Choroid plexus epithelial cell (primary cell): ENCODE data around the gene HELZ.
"Not testable (repeated sequence)": the region's sequence is repeated elsewhere in the genome, so short reads cannot be mapped to it uniquely, and the experiment has no call there.

Source experiments
- DNase-seq: peaks from one replicate; pipeline ENCODE4 v3.0.0-alpha.2; 2010; ENCODE audit warnings: low read depth
- H3K4me3 ChIP-seq: 2 replicates; pipeline ENCODE4 v1.5.1; 2011; ENCODE audit warnings: low read depth, mild to moderate bottlenecking, control low read depth, low read length, moderate library complexity
- TF ChIP-seq, protein P1 (sequence below): conservative IDR thresholded peaks from 2 replicates; pipeline ENCODE4 v1.5.1; 2011; ENCODE audit warnings: low read depth, mild to moderate bottlenecking, control low read depth, inconsistent platforms, low read length, moderate library complexity

Gene HELZ

DNA sequence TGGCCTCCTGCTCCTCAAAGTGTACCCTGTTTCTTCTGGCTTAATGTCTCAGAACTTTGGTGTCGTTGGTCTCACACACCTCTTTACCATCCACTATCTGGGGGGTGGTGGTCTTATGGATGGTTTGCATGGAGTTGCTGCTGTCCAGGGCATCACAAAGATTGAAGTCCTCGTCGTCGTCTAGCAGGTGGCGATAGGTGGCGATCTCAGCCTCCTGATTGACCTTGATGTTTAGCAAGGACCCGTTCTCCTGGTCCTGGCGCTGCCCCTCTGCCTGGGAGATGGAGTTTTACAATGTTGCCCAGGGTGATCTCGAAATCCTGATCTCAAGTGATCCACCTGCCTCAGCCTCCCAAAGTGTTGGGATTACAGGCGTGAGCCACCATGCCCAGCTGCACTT, 31.1 kb upstream of the HELZ start:
- H3K4me3 ChIP-seq: no peak overlapping the region
- DNase-seq: no peak
- TF ChIP-seq, protein P1, sequence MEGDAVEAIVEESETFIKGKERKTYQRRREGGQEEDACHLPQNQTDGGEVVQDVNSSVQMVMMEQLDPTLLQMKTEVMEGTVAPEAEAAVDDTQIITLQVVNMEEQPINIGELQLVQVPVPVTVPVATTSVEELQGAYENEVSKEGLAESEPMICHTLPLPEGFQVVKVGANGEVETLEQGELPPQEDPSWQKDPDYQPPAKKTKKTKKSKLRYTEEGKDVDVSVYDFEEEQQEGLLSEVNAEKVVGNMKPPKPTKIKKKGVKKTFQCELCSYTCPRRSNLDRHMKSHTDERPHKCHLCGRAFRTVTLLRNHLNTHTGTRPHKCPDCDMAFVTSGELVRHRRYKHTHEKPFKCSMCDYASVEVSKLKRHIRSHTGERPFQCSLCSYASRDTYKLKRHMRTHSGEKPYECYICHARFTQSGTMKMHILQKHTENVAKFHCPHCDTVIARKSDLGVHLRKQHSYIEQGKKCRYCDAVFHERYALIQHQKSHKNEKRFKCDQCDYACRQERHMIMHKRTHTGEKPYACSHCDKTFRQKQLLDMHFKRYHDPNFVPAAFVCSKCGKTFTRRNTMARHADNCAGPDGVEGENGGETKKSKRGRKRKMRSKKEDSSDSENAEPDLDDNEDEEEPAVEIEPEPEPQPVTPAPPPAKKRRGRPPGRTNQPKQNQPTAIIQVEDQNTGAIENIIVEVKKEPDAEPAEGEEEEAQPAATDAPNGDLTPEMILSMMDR: no peak

- no peak for DNase-seq
- no peak overlapping the region for H3K4me3 ChIP-seq
- TF ChIP-seq, protein P1: no peak
Observed at GRCh38 chr17:67274466-67274865, 29.5 kb upstream of the HELZ start.

- no peak overlapping the region for H3K4me3 ChIP-seq
- no peak for DNase-seq
- TF ChIP-seq, protein P1: no peak
Observed at GRCh38 chr17:67273900-67274299, 28.9 kb upstream of the HELZ start.

DNA sequence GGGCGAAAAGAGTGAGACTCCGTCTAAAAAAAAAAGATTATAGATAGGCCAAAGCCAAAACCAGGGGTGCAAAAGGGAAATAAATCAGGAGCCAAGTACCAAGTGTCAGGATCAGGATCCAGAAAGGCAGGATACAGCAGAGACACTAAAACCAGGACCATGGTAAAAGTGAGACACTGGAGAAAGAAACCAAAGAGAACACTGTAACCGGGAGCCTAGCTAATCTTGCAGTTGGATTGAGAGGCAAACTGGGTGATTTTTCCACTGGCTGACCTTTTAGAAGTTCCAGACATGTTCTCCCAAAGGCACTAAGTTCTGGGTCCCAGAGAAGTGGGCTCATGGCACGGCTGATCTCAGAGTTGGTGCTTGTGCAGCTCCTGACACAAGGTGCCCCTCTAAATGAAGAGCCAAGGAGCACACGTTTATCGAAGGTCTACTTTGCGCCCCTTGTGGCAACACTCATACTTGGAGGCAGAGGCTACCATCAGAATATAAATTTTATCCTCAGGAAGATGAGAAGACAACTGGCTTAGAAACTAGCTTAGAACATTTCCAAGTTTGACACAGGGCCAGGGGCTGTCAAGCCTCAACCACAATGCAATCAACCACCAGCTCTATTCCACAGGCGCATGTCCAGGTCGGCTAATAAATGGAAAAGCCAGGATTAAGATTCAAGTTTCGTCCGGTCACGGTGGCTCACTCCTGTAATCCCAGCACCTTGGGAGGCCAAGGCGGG, 27.5 kb upstream of the HELZ start:
- H3K4me3 ChIP-seq: no peak overlapping the region
- TF ChIP-seq, protein P1: peak; percentile 52
- no peak for DNase-seq

DNA sequence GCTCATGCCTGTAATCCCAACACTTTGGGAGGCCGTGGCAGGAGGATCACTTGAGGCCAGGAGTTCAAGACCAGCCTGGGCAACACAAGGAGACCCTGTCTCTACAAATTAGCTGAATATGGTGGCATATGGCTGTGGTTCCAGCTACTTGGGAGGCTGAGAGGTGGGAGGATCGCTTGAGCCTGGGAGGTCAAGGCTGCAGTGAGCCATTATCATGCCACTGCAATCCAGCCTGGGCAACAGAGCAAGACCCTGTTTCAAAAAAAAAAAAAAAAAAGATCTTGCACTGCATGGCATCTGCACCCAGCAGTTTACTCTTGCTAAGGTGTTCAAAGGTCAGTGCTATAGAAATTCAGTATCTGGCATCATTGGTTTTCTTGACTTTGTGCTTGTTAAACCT, 26.2 kb upstream of the HELZ start:
- not testable (repeated sequence) for DNase-seq, H3K4me3 ChIP-seq

DNA sequence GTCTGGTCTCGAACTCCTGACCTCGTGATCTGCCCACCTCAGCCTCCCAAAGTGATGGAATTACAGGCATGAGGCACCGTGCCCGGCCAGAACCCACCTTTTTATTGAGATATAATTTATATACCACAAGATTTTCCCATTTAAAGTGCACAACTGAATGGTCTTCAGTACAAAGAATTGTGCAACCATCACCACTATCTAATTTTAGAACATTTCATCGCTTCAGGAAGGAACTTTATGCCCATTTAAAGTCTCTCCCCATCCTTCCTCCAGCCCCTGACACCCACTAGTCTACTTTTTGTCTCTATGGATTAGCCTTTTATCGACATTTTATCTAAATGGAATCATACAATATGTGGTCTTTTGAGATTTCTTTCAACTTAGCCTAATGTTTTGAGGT, 25.4 kb upstream of the HELZ start:
- TF ChIP-seq, protein P1: no peak
- DNase-seq: no peak
- H3K4me3 ChIP-seq: no peak overlapping the region

GRCh38 chr17:67266496-67266895, 21.5 kb upstream of the HELZ start:
- no peak for DNase-seq
- no peak overlapping the region for H3K4me3 ChIP-seq
- TF ChIP-seq, protein P1: no peak
